ENCODE data around the gene ELOVL7. TPM values are rescaled to one million over a fixed set of nuclear protein-coding genes. Genes with fewer than 3 reads are reported as not detected.

Gene ELOVL7
- total and polyA plus RNA-seq, 2 donors (not counting 3 experiments of a cell fraction or from before 2014, with no cell fraction given): 0.01 to 0.09 TPM

DNA sequence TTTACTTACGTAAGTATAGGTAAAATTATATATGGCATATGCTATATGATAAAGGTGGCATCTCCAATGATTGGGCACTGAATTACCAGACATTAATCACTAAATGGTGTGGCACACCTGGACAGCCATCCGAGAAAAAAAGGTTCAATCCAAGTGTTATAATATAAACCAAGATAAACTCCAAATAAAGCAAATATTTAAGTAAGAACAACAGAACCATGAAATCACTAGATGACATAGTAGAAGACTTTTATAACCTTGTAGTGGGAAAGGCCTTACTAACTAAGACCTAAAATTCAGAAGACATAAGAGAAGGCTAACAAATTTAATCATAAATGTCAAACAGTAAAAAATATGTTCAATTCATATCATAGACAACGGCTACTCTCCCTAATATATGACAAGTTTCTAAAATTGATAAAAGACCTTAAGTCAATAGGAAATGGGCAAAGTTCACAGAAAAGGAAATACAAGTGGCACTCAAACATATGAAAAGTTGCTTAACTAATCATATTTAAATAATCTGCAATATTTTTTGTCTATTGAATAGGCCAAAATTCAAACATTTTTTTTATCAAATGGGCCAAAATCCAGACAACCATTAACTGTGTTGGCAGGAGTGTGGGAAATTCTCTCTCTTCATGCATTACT is 55.1 kb downstream of the ELOVL7 start:
- TF ChIP-seq FOS (IDR thresholded peaks at IDR 0.05; ENCODE audit: borderline replicate concordance, insufficient read depth, low read length): no peak
- TF ChIP-seq JUN (IDR thresholded peaks at IDR 0.05; ENCODE audit: borderline replicate concordance, insufficient read depth, insufficient read length, low read depth): no peak
- Histone ChIP-seq H3K36me3 (ENCODE audit: control insufficient read depth in 2 of 2, extremely low read depth in 1 of 2, insufficient read depth in 2 of 2, low read length in 2 of 2) (no peaks in the 10 kb centered on the region), H3K4me2 (ENCODE audit: insufficient read depth, low read length) (no peak overlapping the region), H3K27ac (ENCODE audit: insufficient read depth, low read depth, low read length) (no peak overlapping the region), H3K9me3 (replicated peaks; ENCODE audit: control insufficient read depth, insufficient read depth, low read length) (no peaks in the 10 kb centered on the region), H3K79me2 (ENCODE audit: control insufficient read depth, insufficient read depth, low read length) (no peaks in the 10 kb centered on the region), H3K4me1 (ENCODE audit: control insufficient read depth, extremely low read depth, insufficient read depth, low read length) (no peaks in the 10 kb centered on the region), H4K20me1 (replicated peaks; ENCODE audit: control insufficient read depth, extremely low read depth, insufficient read depth, low read length) (no peaks in the 10 kb centered on the region), H3K4me3 (replicated peaks in 1 of 3; ENCODE audit: insufficient read depth in 1 of 3, low read depth in 1 of 3, low read length in 3 of 3) (no peak overlapping the region), H3K9ac (replicated peaks; ENCODE audit: extremely low read depth, insufficient read depth, low read length) (no peak overlapping the region), H3K27me3 (ENCODE audit: control insufficient read depth in 2 of 2, insufficient read depth in 2 of 2, low read length in 2 of 2) (no peaks in the 10 kb centered on the region), H3K9me1 (replicated peaks; ENCODE audit: control insufficient read depth, extremely low read depth, insufficient read depth, low read length) (no peaks in the 10 kb centered on the region), H2AFZ (ENCODE audit: low read depth, low read length) (no peak overlapping the region)
- DNase-seq (ENCODE audit: low read depth, low spot score) (no peak), FAIRE-seq (no peak)
- ChIA-PET POLR2A (no interaction called here), CTCF (no interaction called here)
- intact Hi-C loops (cut with micrococcal nuclease): no loop called here
- dilution Hi-C loops (cut with MboI; ENCODE audit: extremely low pct_ligation_motif_present, low sequenced_read_pairs): no loop called here
- BruUV-seq (replicated peaks): no TSS peak

DNA sequence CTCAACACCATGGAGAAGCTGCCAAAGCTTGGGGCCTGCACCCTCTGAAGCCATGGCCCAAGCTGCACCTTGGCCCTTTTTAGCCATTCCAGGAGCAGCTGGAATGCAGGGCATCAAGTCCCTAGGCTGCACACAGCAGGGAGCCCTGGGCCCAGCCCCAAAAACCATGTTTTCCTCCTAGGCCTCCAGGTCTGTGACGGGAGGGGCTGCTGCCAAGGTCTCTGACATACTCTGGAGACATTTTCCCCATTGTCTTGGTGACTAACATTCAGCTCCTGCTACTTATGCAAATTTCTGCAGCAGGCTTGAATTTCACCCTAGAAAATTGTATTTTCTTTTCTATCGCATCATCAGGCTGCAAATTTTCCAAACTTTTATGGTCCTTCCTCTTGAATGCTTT is 64.6 kb downstream of the ELOVL7 start:
- H3K4me2 ChIP-seq (ENCODE audit: insufficient read depth, low read length): no peak overlapping the region
- POLR2A ChIA-PET: no interaction called here
- intact Hi-C loops (cut with micrococcal nuclease): no loop called here
- dilution Hi-C loops (cut with MboI; ENCODE audit: extremely low pct_ligation_motif_present, low sequenced_read_pairs): no loop called here
- no peaks in the 10 kb centered on the region for H3K9me1 ChIP-seq (replicated peaks; ENCODE audit: control insufficient read depth, extremely low read depth, insufficient read depth, low read length)
- CTCF ChIA-PET: no interaction called here
- no peak overlapping the region for H3K27ac ChIP-seq (ENCODE audit: insufficient read depth, low read depth, low read length)
- H2AFZ ChIP-seq (ENCODE audit: low read depth, low read length): no peak overlapping the region
- DNase-seq (ENCODE audit: low read depth, low spot score) (no peak), FAIRE-seq (no peak)
- no peak for TF ChIP-seq POLR2A (IDR thresholded peaks at IDR 0.05; ENCODE audit: low read depth, low read length)
- TF ChIP-seq, protein P1, sequence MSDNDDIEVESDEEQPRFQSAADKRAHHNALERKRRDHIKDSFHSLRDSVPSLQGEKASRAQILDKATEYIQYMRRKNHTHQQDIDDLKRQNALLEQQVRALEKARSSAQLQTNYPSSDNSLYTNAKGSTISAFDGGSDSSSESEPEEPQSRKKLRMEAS (IDR thresholded peaks at IDR 0.05; ENCODE audit: insufficient read depth, insufficient read length): no peak
- BruUV-seq (replicated peaks): no TSS peak
- no peaks in the 10 kb centered on the region for H3K27me3 ChIP-seq (ENCODE audit: control insufficient read depth in 2 of 2, insufficient read depth in 2 of 2, low read length in 2 of 2)
- H3K4me1 ChIP-seq (ENCODE audit: control insufficient read depth, extremely low read depth, insufficient read depth, low read length): no peaks in the 10 kb centered on the region
- no peaks in the 10 kb centered on the region for H4K20me1 ChIP-seq (replicated peaks; ENCODE audit: control insufficient read depth, extremely low read depth, insufficient read depth, low read length)
- H3K9ac ChIP-seq (replicated peaks; ENCODE audit: extremely low read depth, insufficient read depth, low read length): no peak overlapping the region
- H3K36me3 ChIP-seq (ENCODE audit: control insufficient read depth in 2 of 2, extremely low read depth in 1 of 2, insufficient read depth in 2 of 2, low read length in 2 of 2): no peaks in the 10 kb centered on the region
- no peaks in the 10 kb centered on the region for H3K9me3 ChIP-seq (replicated peaks; ENCODE audit: control insufficient read depth, insufficient read depth, low read length)
- no peak overlapping the region for H3K4me3 ChIP-seq (replicated peaks in 1 of 3; ENCODE audit: insufficient read depth in 1 of 3, low read depth in 1 of 3, low read length in 3 of 3)
- H3K79me2 ChIP-seq (ENCODE audit: control insufficient read depth, insufficient read depth, low read length): no peaks in the 10 kb centered on the region
